OCI-LY7 (cell line): Measurements from ENCODE around the gene AKAP8L. TPM values are rescaled to one million over a fixed set of nuclear protein-coding genes. Genes with fewer than 3 reads are reported as not detected.
A peak's percentile ranks its signal among the peaks of the same experiment; 100 is the strongest.

Experiments used
- BruUV-seq: library from RNA; stranded (reverse); fragments of 400-500 nt; replicated peaks from 2 replicates; lab custom pipeline; 2021; lab: Mats Ljungman, UMichigan
- CTCF ChIA-PET: fragments of 300-600 bp; sonication (Branson Sonifier 250); formaldehyde crosslinking; loops from one replicate; lab custom pipeline; 2022; ENCODE audit warnings: antibody characterized with exemption; ENCODE audit not compliant: unreplicated experiment; lab: Charles Lee
- POLR2A ChIA-PET: fragments of 300-600 bp; sonication (Branson Sonifier 250); formaldehyde crosslinking; loops from one replicate; lab custom pipeline; 2022; ENCODE audit warnings: antibody characterized with exemption; lab: Charles Lee
- DNase-seq: peaks from one replicate; pipeline ENCODE4 v3.0.0-alpha.2; 2015; ENCODE audit warnings: low spot score
- H2AFZ ChIP-seq: fragments of 200-600 bp; sonication (generic), shearing (Covaris generic); 2 replicates; pipeline ENCODE4 v1.6.1; 2014; ENCODE audit warnings: mild to moderate bottlenecking, antibody characterized with exemption, low read length, moderate library complexity
- H3K27ac ChIP-seq: fragments of 200-600 bp; sonication (generic); 2 replicates; pipeline ENCODE4 v1.5.1; 2014; ENCODE audit warnings: mixed run types, low read depth, mild to moderate bottlenecking, moderate library complexity, low read length, inconsistent platforms; ENCODE audit not compliant: poor library complexity, severe bottlenecking
- H3K36me3 ChIP-seq: fragments of 200-600 bp; sonication (generic); 2 replicates; pipeline ENCODE4 v1.6.1; 2014; ENCODE audit warnings: mild to moderate bottlenecking, antibody characterized with exemption, low read length, moderate library complexity, mixed read lengths; ENCODE audit not compliant: insufficient read depth
- H3K4me1 ChIP-seq: fragments of 200-600 bp; sonication (generic); 2 replicates; pipeline ENCODE4 v1.5.1; 2014; ENCODE audit warnings: mild to moderate bottlenecking, low read length; ENCODE audit not compliant: insufficient read depth, poor library complexity, severe bottlenecking
- H3K4me2 ChIP-seq: fragments of 200-600 bp; sonication (generic); 2 replicates; pipeline ENCODE4 v1.6.1; 2014; ENCODE audit warnings: mild to moderate bottlenecking, low read length
- H3K4me3 ChIP-seq: fragments of 200-600 bp; sonication (generic); 2 replicates; pipeline ENCODE4 v1.5.1; 2014; ENCODE audit warnings: mild to moderate bottlenecking, low read depth, low read length; ENCODE audit not compliant: poor library complexity, severe bottlenecking
- H3K79me2 ChIP-seq: fragments of 200-600 bp; sonication (generic); 2 replicates; pipeline ENCODE4 v1.6.1; 2016; ENCODE audit warnings: low read depth, mild to moderate bottlenecking, low read length, moderate library complexity, mixed read lengths; ENCODE audit not compliant: insufficient read depth
- H3K9me2 ChIP-seq: fragments of 200-600 bp; sonication (generic); 2 replicates; pipeline ENCODE4 v1.6.1; 2016; ENCODE audit warnings: mild to moderate bottlenecking, low read length, mixed read lengths; ENCODE audit not compliant: insufficient read depth
- H3K9me3 ChIP-seq: fragments of 200-600 bp; sonication (generic); 2 replicates; pipeline ENCODE4 v1.6.1; 2014; ENCODE audit warnings: mild to moderate bottlenecking, mixed run types, low read length, mixed read lengths
- H4K20me1 ChIP-seq: fragments of 200-600 bp; sonication (generic); 2 replicates; pipeline ENCODE4 v1.6.1; 2014; ENCODE audit warnings: mild to moderate bottlenecking, antibody characterized with exemption, low read length, moderate library complexity, mixed read lengths; ENCODE audit not compliant: insufficient read depth
- EZH2phosphoT487 ChIP-seq: fragments of 200-600 bp; sonication (generic); IDR thresholded peaks from 2 replicates; pipeline ENCODE4 v1.6.1; 2018; ENCODE audit warnings: low read depth, borderline replicate concordance, mild to moderate bottlenecking, mixed run types, antibody characterized with exemption, low read length, moderate library complexity, mixed read lengths
- intact Hi-C: fragments of 100-400 bp; cut with micrococcal nuclease; formaldehyde crosslinking; loops from one replicate; pipeline ENCODE4 v1.10.0; 2022; ENCODE audit not compliant: unreplicated experiment
- total RNA-seq, 2 experiments: library from RNA; depleted of rRNA in 1 of 2; stranded (reverse); fragments of >200 nt in 1 of 2; shearing (Covaris generic) in 1 of 2; gene quantifications; 2 replicates each; pipeline ENCODE4 v1.2.3, GENCODE V29; 2014 to 2022
- TF ChIP-seq, protein P1 (sequence below): fragments of 200-600 bp; sonication (generic); conservative IDR thresholded peaks from 2 replicates; pipeline ENCODE4 v1.5.1; 2014; ENCODE audit warnings: mild to moderate bottlenecking, antibody characterized with exemption, low read length, moderate library complexity, mixed read lengths

The AKAP8L gene
- total RNA-seq, 2 experiments from 2014 or later: 119 to 124 TPM

- peaks cover 56% of the 10 kb centered on the region for H3K36me3 ChIP-seq
- H3K27ac ChIP-seq: no peak overlapping the region
- H3K79me2 ChIP-seq: no peaks in the 10 kb centered on the region
- H3K9me3 ChIP-seq: no peaks in the 10 kb centered on the region
- H2AFZ ChIP-seq: no peak overlapping the region
- no peak overlapping the region for H3K4me3 ChIP-seq
- H3K4me1 ChIP-seq: peaks cover 9% of the 10 kb centered on the region
- POLR2A ChIA-PET: interaction anchor here (1.7 kb wide), 1 partner anchor 10 kb away, joined by 3 read pairs; no protein-coding TSS in a partner anchor
- BruUV-seq: no TSS peak
- H3K9me2 ChIP-seq: no peaks in the 10 kb centered on the region
- CTCF ChIA-PET: no interaction called here
- intact Hi-C loops: no loop called here
- no peak overlapping the region for H3K4me2 ChIP-seq
- TF ChIP-seq, protein P1, sequence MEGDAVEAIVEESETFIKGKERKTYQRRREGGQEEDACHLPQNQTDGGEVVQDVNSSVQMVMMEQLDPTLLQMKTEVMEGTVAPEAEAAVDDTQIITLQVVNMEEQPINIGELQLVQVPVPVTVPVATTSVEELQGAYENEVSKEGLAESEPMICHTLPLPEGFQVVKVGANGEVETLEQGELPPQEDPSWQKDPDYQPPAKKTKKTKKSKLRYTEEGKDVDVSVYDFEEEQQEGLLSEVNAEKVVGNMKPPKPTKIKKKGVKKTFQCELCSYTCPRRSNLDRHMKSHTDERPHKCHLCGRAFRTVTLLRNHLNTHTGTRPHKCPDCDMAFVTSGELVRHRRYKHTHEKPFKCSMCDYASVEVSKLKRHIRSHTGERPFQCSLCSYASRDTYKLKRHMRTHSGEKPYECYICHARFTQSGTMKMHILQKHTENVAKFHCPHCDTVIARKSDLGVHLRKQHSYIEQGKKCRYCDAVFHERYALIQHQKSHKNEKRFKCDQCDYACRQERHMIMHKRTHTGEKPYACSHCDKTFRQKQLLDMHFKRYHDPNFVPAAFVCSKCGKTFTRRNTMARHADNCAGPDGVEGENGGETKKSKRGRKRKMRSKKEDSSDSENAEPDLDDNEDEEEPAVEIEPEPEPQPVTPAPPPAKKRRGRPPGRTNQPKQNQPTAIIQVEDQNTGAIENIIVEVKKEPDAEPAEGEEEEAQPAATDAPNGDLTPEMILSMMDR: no peak
- no peak for TF ChIP-seq EZH2phosphoT487
- no peak for DNase-seq
- no peaks in the 10 kb centered on the region for H4K20me1 ChIP-seq
Measured at GRCh38 chr19:15453091-15453578, 34.3 kb upstream of the AKAP8L start.

- Histone ChIP-seq H4K20me1 (no peaks in the 10 kb centered on the region), H3K4me1 (peaks cover 9% of the 10 kb centered on the region), H3K4me2 (no peak overlapping the region), H3K36me3 (peaks cover 50% of the 10 kb centered on the region), H3K27ac (no peak overlapping the region), H3K4me3 (no peak overlapping the region), H3K79me2 (no peaks in the 10 kb centered on the region), H2AFZ (no peak overlapping the region), H3K9me2 (no peaks in the 10 kb centered on the region), H3K9me3 (no peaks in the 10 kb centered on the region)
- ChIA-PET CTCF (no interaction called here), POLR2A (interaction anchor here (1.6 to 1.7 kb wide), 2 partner anchors 11 to 33 kb away, joined by 3 to 4 read pairs; no protein-coding TSS in a partner anchor)
- TF ChIP-seq, protein P1: no peak
- no peak for TF ChIP-seq EZH2phosphoT487
- DNase-seq: peak; percentile 74
- BruUV-seq: no TSS peak
- intact Hi-C loops: no loop called here
Measured at GRCh38 chr19:15452111-15453047, 33.6 kb upstream of the AKAP8L start.

GRCh38 chr19:15450528-15450890 lies 31.7 kb upstream of the AKAP8L start:
- no peaks in the 10 kb centered on the region for H4K20me1 ChIP-seq
- CTCF ChIA-PET: no interaction called here
- TF ChIP-seq EZH2phosphoT487: no peak
- TF ChIP-seq, protein P1: no peak
- peaks cover 34% of the 10 kb centered on the region for H3K36me3 ChIP-seq
- H3K9me3 ChIP-seq: no peaks in the 10 kb centered on the region
- H3K79me2 ChIP-seq: no peaks in the 10 kb centered on the region
- no peak for DNase-seq
- no peak overlapping the region for H2AFZ ChIP-seq
- intact Hi-C loops: no loop called here
- POLR2A ChIA-PET: no interaction called here
- BruUV-seq: no TSS peak
- H3K4me2 ChIP-seq: no peak overlapping the region
- no peak overlapping the region for H3K27ac ChIP-seq
- no peak overlapping the region for H3K4me3 ChIP-seq
- peaks cover 9% of the 10 kb centered on the region for H3K4me1 ChIP-seq
- H3K9me2 ChIP-seq: no peaks in the 10 kb centered on the region
